GM13977 (cell line): Measurements from ENCODE around the gene CHN1.

Experiments used
- DNase-seq: peaks from one replicate; pipeline ENCODE4 v3.0.0; 2012; ENCODE audit warnings: low spot score
- in situ Hi-C: fragments of 300-500 bp; cut with MboI; formaldehyde crosslinking; loops from one replicate; pipeline ENCODE4 v1.12.0; 2022; ENCODE audit warnings: low sequenced_read_pairs, low pct_unique_long_range_greater_than_20kb, mixed read lengths, inconsistent platforms; ENCODE audit not compliant: unreplicated experiment
- TF ChIP-seq, protein P1 (sequence below): IDR thresholded peaks from 2 replicates; pipeline ENCODE4 v1.5.1; 2012; ENCODE audit warnings: mild to moderate bottlenecking, control low read depth; ENCODE audit not compliant: insufficient read depth; ENCODE audit errors: extremely low read depth, missing control alignments

Gene CHN1

GRCh38 chr2:174963437-174964400, 41.5 kb downstream of the CHN1 start:
- DNase-seq, result no peak
- in situ Hi-C loops, result no loop called here
- TF ChIP-seq, protein P1, sequence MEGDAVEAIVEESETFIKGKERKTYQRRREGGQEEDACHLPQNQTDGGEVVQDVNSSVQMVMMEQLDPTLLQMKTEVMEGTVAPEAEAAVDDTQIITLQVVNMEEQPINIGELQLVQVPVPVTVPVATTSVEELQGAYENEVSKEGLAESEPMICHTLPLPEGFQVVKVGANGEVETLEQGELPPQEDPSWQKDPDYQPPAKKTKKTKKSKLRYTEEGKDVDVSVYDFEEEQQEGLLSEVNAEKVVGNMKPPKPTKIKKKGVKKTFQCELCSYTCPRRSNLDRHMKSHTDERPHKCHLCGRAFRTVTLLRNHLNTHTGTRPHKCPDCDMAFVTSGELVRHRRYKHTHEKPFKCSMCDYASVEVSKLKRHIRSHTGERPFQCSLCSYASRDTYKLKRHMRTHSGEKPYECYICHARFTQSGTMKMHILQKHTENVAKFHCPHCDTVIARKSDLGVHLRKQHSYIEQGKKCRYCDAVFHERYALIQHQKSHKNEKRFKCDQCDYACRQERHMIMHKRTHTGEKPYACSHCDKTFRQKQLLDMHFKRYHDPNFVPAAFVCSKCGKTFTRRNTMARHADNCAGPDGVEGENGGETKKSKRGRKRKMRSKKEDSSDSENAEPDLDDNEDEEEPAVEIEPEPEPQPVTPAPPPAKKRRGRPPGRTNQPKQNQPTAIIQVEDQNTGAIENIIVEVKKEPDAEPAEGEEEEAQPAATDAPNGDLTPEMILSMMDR, result no peak

DNA sequence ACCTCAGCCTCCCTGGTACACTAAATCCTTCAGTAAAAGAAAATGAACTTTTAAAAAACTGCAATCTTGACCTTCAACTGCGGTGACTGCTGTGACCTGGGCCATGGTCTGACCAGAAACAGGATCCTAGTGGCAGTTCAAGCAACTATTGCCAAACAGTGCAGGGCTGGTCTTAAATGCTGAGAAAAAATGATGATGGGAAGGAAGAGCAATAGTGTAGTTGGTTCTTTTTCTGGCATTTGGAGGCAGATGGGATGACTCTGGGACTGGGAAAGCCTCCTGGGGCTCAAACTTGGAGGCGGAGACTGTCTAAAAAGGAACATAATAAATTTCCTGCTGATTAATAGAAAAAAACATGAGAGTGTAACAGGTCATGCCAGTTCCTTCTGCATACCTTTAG, 45.4 kb downstream of the CHN1 start:
- in situ Hi-C loops, result no loop called here
- TF ChIP-seq, protein P1, result no peak
- DNase-seq, result no peak

DNA sequence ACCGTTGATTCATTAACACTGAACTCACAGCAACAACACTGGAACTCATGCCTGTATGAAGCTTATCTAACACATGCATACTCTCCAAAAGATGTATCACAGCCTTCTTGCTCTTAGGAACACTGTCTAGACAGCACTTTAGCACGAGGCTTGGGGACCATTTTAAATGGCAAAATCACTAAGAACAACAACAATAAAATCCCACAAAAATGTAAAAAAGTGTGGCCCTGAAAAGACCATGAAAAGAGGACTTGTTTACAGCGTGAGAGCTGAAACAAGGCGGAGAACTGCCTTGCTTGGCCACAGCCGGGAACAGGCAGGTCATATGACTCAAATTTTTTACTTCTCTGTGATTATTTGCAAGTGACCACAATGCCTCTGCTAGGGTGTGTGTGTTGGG, 48.1 kb downstream of the CHN1 start:
- DNase-seq, result no peak
- TF ChIP-seq, protein P1, result no peak
- in situ Hi-C loops, result no loop called here

- DNase-seq, result no peak
- TF ChIP-seq, protein P1, result no peak
Measured at GRCh38 chr2:174952607-174953006, 52.6 kb downstream of the CHN1 start.

GRCh38 chr2:174951745-174952144, 53.4 kb downstream of the CHN1 start:
- in situ Hi-C loops, result no loop called here
- no peak for DNase-seq
- TF ChIP-seq, protein P1, result no peak

More at GRCh38 chr2:174952607-174953006, 52.6 kb downstream of the CHN1 start:
- in situ Hi-C loops, result no loop called here

- TF ChIP-seq, protein P1, result no peak
- in situ Hi-C loops, result no loop called here
- DNase-seq, result no peak
Measured at GRCh38 chr2:174949988-174950687, 55.0 kb downstream of the CHN1 start.
